Fibroblast of the aortic adventitia (primary cell): ENCODE measurements around the gene PAPOLA. TPM values are rescaled to one million over a fixed set of nuclear protein-coding genes. Genes with fewer than 3 reads are reported as not detected.

Source experiments
- DNase-seq: peaks from one replicate; pipeline ENCODE4 v3.0.0-alpha.2; 2010; ENCODE audit warnings: low read depth
- H3K4me3 ChIP-seq: 2 replicates; pipeline ENCODE4 v1.5.1; 2011; ENCODE audit warnings: low read depth, mild to moderate bottlenecking, control low read depth, low read length, moderate library complexity
- total RNA-seq: library from RNA; depleted of rRNA; stranded (reverse); fragments of >200 nt; gene quantifications from 2 replicates; pipeline ENCODE4 v1.2.3, GENCODE V29; 2012; ENCODE audit warnings: low replicate concordance
- TF ChIP-seq, protein P1 (sequence below): IDR thresholded peaks from 2 replicates; pipeline ENCODE4 v1.5.1; 2011; ENCODE audit warnings: mild to moderate bottlenecking, low read length, control low read depth, inconsistent platforms; ENCODE audit not compliant: insufficient read depth

Gene PAPOLA
- total RNA-seq, 1 donor: 124 TPM

DNA sequence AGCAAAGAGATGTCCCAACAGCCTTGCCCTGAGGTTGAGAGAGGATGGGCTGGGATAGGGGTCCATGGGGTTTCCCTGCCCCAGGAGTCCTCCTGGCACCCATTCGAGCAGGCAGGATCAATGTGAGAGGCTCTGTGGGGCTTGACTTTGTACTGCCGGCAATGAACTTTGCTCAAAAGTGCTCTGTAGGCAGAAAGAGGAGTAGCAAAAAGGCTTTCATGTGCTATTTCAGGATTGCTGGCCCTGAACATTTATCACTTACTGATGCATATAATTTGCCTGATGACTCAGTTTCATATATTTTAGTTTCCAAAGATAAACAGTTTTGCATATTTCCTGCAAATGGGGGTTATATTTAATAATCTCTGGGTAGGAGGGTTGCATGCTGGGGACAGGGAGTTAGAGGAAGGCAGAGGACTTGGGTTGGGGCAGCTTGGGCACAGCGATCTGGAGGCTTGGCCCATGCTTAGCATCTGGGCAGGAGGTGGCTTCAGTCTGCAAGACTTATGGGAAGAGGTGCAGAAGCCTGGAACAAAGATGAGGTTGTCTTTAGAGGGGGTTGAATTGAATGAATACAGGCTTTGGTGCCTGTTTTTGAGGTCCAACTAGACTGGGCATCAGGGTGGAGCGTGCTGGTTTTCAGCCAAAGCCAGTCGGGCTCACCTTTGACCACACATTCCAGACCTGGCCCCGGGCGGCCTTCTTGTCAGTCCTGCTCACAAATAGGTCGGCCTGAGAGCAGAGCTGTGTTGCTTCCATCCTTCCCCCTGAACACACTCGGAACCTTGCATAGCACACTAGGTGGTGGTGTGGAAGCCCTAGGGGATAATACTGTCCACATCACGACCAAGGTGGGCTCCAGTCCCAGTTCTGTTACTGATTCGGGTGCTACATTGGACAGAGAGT lies 101.4 kb downstream of the PAPOLA start:
- TF ChIP-seq, protein P1, sequence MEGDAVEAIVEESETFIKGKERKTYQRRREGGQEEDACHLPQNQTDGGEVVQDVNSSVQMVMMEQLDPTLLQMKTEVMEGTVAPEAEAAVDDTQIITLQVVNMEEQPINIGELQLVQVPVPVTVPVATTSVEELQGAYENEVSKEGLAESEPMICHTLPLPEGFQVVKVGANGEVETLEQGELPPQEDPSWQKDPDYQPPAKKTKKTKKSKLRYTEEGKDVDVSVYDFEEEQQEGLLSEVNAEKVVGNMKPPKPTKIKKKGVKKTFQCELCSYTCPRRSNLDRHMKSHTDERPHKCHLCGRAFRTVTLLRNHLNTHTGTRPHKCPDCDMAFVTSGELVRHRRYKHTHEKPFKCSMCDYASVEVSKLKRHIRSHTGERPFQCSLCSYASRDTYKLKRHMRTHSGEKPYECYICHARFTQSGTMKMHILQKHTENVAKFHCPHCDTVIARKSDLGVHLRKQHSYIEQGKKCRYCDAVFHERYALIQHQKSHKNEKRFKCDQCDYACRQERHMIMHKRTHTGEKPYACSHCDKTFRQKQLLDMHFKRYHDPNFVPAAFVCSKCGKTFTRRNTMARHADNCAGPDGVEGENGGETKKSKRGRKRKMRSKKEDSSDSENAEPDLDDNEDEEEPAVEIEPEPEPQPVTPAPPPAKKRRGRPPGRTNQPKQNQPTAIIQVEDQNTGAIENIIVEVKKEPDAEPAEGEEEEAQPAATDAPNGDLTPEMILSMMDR: no peak
- no peak for DNase-seq

DNA sequence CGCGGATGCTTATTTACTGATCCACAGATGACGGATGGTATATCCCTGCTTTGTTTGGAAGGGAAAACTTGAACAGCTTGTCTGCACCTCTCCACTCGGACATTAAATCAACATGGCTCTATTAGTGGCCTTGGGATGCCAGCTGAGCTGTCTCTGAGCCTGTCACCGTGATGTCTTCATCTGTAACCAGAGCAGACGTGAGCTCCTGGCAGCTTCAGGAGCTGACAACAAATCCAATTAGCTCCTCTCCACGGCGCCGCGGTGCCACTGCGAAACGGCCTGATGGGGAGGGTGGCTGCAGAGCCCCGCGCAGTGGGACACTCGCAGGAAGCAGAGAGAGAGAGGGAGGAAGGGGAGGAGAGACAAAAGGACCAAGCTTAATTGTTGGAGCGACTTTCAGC lies 112.3 kb downstream of the PAPOLA start:
- TF ChIP-seq, protein P1: no peak
- no peak overlapping the region for H3K4me3 ChIP-seq

More for the DNA sequence above, 101.4 kb downstream of the PAPOLA start:
- H3K4me3 ChIP-seq: no peak overlapping the region

DNA sequence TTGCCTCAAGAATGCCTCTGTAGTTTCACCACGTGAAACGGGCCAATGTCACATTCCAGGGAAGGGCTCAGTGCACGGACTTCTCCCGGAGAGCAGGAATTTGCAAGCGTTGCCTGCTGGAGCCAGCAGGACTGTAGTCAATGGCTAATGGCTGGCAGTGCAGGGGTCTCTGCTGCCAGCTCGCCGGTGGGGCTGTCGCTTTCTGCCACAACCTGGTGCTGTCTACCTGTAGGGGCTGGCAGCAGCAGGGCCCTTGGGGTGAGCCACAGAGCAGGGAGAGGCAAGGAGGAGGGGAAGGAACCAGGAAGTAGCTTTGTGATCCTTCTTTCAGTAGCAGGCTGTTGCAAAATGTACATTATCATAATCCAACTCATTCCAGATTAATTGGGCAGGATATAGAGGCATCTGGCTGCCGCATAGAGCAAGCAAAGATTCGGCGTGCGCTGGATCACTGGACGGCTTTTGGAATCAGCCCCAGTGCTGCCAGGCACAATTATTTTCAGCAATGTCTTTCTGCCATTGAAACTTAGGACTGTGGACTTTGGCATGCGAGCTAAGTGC lies 114.1 kb downstream of the PAPOLA start:
- H3K4me3 ChIP-seq: no peak overlapping the region
- TF ChIP-seq, protein P1: no peak
- DNase-seq: no peak

More for the DNA sequence above, 112.3 kb downstream of the PAPOLA start:
- no peak for DNase-seq

Other genes starting within 250 kb of the PAPOLA start
- 6.9 TPM in 1 of 2 replicates, not detected in the other for gene BDKRB1, start 246.2 kb upstream of the PAPOLA start, total RNA-seq
- gene ATG2B, start 139.0 kb upstream of the PAPOLA start, total RNA-seq: 15.9 and 28.7 TPM in 2 replicates
- gene GSKIP, start 138.9 kb upstream of the PAPOLA start, total RNA-seq: 21.9 and 33.9 TPM in 2 replicates
- 0.27 and 0.33 TPM in 2 replicates for gene AK7, start 110.3 kb upstream of the PAPOLA start, total RNA-seq